ENCODE results near the gene KRTAP4-11. TPM values are rescaled to one million over a fixed set of nuclear protein-coding genes. Genes with fewer than 3 reads are reported as not detected.
"Not testable (repeated sequence)": the region's sequence is repeated elsewhere in the genome, so short reads cannot be mapped to it uniquely, and the experiment has no call there.

The KRTAP4-11 gene
- total RNA-seq, 2 experiments from 2014 or later: not detected

GRCh38 chr17:41140360-41141131, 22.4 kb upstream of the KRTAP4-11 start, which contains the start of gene KRTAP4-6:
Gene KRTAP4-6 (minus strand): TSS chr17:41140544. CDS start chr17:41140487, 57 bp downstream.
- no peak within 1 kb of the TSS for H3K4me3 Mint-ChIP-seq
- H3K27ac Mint-ChIP-seq: no peak within 1 kb of the TSS
- H3K36me3 Mint-ChIP-seq: peaks cover 7% of the 10 kb centered on the region
- H3K4me1 Mint-ChIP-seq: no peaks in the 10 kb centered on the region
- DNase-seq (no peak), ATAC-seq (ENCODE audit: low read depth) (no peak)
- POLR2A ChIA-PET: no interaction called here
- peaks cover 2% of the 10 kb centered on the region for H3K27me3 Mint-ChIP-seq
- peaks cover 29% of the 10 kb centered on the region for H3K9me3 Mint-ChIP-seq

DNA sequence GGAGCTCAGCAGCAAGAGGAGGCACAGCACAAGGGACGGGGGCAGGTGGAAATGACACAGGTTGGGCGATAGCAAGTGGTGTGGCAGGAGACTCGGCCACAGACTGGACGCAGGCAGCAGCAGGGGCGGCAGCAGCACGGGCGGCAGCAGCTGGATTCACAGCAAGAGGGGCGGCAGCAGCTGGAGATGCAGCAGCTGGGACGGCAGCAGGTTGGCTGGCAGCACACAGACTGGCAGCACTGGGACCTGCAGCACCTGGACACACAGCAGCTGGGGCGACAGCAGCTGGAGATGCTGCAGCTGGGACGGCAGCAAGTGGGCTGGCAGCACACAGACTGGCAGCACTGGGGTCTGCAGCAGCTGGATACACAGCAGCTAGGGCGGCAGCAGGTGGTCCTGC, 21.7 kb upstream of the KRTAP4-11 start:
- H3K9me3 Mint-ChIP-seq: peaks cover 29% of the 10 kb centered on the region
- DNase-seq; H3K4me1 Mint-ChIP-seq; H3K36me3 Mint-ChIP-seq; H3K27ac Mint-ChIP-seq; POLR2A ChIA-PET; ATAC-seq (ENCODE audit: low read depth); H3K4me3 Mint-ChIP-seq; H3K27me3 Mint-ChIP-seq: not testable (repeated sequence)

DNA sequence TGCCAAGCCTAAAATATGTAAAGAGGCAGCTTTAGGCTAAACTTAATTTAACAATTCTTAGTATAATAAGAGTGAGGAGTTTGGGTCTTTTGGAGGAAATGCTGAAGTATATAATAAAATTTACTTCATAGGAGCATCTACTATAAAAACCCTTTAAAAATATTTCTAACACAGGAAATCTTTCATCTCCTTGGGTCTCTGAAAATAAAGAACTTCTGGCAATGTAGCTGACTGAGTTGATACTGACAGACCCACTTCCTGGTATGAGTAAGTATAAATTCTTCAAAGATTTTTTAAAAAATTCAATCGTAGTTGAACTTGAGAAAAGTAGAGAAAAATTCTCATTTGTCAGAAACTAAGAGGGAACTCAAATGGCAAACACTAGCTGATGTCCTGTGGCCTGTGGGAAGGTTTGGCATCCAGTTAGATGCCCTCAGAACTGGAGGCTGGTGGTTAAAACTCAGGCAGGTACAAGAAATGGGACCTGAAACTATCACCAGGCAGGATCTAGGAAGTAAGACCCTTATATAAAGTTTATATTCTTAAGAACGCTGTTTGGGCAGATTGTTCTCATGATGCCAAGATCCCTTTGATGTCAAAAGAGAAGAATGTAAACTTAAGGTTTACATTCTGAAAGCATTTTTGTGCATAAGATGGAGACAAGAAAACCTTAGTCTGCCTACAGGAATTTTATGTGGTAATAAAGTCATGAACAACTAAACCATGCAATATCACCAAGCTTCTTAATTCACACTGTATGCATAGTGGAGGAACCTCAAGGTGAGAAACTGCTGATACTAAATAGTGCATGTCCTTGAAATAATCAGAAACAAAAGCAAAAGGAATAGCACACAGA, 15.9 kb upstream of the KRTAP4-11 start:
- ATAC-seq (ENCODE audit: low read depth): no peak
- Mint-ChIP-seq H3K27me3 (no peaks in the 10 kb centered on the region), H3K27ac (no peak overlapping the region), H3K36me3 (no peaks in the 10 kb centered on the region), H3K4me3 (no peak overlapping the region), H3K9me3 (peaks cover 5% of the 10 kb centered on the region), H3K4me1 (peaks cover 5% of the 10 kb centered on the region)
- POLR2A ChIA-PET: no interaction called here
- no peak for DNase-seq

DNA sequence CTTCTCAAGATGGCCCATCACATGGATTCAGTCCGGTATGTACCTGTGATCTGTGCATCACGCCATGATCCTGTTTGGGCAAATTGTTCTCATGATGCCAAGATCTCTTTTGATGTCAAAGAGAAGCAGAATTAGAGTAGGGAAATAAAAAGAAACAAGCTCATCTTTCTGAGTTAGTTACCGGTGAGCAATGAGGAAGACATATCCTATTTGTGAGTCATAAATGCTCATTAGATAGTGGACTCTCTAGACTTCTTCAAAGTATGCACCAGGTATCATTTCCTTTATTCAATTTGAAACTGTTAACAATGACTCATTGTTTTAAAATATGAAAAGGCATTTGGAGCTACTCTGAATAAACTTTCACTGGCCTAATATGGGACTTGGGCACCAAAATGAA, 13.8 kb upstream of the KRTAP4-11 start:
- Mint-ChIP-seq H3K4me1 (peaks cover 5% of the 10 kb centered on the region), H3K27me3 (peaks cover 2% of the 10 kb centered on the region), H3K9me3 (no peaks in the 10 kb centered on the region), H3K27ac (no peak overlapping the region), H3K4me3 (no peak overlapping the region), H3K36me3 (no peaks in the 10 kb centered on the region)
- POLR2A ChIA-PET: no interaction called here
- ATAC-seq (ENCODE audit: low read depth): no peak
- no peak for DNase-seq

GRCh38 chr17:41127371-41127770, 9.2 kb upstream of the KRTAP4-11 start:
- H3K27ac Mint-ChIP-seq: no peak overlapping the region
- peaks cover 10% of the 10 kb centered on the region for H3K4me1 Mint-ChIP-seq
- H3K36me3 Mint-ChIP-seq: no peaks in the 10 kb centered on the region
- POLR2A ChIA-PET: no interaction called here
- no peak overlapping the region for H3K4me3 Mint-ChIP-seq
- DNase-seq: no peak
- H3K9me3 Mint-ChIP-seq: peaks cover 2% of the 10 kb centered on the region
- peaks cover 2% of the 10 kb centered on the region for H3K27me3 Mint-ChIP-seq
- no peak for ATAC-seq (ENCODE audit: low read depth)

GRCh38 chr17:41126412-41126811, 8.2 kb upstream of the KRTAP4-11 start:
- ATAC-seq (ENCODE audit: low read depth): no peak
- POLR2A ChIA-PET: interaction anchor here (0.6 kb wide), 1 partner anchor 564 kb away, joined by 3 read pairs; no protein-coding TSS in a partner anchor
- Mint-ChIP-seq H3K4me3 (no peak overlapping the region), H3K27me3 (peaks cover 2% of the 10 kb centered on the region), H3K36me3 (no peaks in the 10 kb centered on the region), H3K4me1 (peaks cover 10% of the 10 kb centered on the region), H3K27ac (no peak overlapping the region), H3K9me3 (peaks cover 2% of the 10 kb centered on the region)
- no peak for DNase-seq

- Mint-ChIP-seq H3K27me3 (peaks cover 2% of the 10 kb centered on the region), H3K9me3 (peaks cover 4% of the 10 kb centered on the region), H3K27ac (no peak overlapping the region), H3K36me3 (peaks cover 1% of the 10 kb centered on the region), H3K4me1 (peaks cover 13% of the 10 kb centered on the region), H3K4me3 (no peak overlapping the region)
- DNase-seq (no peak), ATAC-seq (ENCODE audit: low read depth) (no peak)
- POLR2A ChIA-PET: no interaction called here
These were observed 6.9 kb upstream of the KRTAP4-11 start for GRCh38 chr17:41125064-41125463.

- H3K27me3 Mint-ChIP-seq; H3K4me3 Mint-ChIP-seq; H3K9me3 Mint-ChIP-seq; ATAC-seq (ENCODE audit: low read depth); POLR2A ChIA-PET; DNase-seq; H3K36me3 Mint-ChIP-seq: not testable (repeated sequence)
- peaks cover 16% of the 10 kb centered on the region for H3K4me1 Mint-ChIP-seq
- H3K27ac Mint-ChIP-seq: peak within 1 kb of the TSS; percentile 8
These were observed 5.8 kb upstream of the KRTAP4-11 start, which contains the start of gene KRTAP4-12 for GRCh38 chr17:41123991-41124371. Gene KRTAP4-12 (minus strand): TSS chr17:41124182. CDS start chr17:41124122, 60 bp downstream.

DNA sequence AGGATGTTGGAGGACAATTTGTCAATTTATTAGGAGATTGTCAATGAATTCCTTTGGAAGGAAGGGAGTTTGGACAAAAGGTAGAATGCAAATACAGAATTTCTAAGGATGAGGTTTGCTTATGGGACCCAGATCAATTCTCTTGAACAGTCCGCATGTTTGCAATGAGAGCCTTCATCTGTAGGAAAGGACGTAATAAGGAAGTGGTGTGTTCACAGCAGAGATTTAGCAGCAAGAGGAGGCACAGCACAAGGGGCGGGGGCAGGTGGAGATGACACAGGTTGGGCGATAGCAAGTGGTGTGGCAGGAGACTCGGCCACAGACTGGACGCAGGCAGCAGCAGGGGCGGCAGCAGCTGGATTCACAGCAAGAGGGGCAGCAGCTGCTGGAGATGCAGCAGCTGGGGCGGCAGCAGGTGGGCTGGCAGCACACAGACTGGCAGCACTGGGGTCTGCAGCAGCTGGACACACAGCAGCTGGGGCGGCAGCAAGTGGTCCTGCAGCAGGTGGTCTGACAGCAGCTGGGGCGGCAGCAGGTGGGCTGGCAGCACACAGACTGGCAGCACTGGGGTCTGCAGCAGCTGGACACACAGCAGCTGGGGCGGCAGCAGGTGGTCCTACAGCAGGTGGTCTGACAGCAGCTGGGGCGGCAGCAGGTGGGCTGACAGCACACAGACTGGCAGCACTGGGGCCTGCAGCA, 5.3 kb upstream of the KRTAP4-11 start:
- not testable (repeated sequence) for ATAC-seq (ENCODE audit: low read depth)

DNA sequence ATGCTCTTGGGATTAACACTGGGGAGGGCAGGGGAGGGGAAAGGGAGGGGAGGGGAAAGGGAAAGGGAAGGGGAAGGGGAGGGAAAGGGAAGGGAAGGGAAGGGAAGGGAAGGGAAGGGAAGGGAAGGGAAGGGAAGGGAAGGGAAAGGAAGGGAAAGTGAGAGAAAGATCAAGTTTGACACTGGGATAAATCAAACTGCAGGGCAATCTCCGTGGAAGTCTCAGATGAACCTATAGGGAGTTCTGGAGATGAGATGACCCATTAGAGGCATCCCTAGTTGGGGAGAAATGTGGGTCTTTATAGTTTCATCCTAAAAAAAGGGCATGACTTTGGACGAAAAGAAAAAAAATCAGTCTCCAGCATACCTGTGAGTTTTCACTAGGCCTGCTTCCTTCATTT, 3.6 kb upstream of the KRTAP4-11 start:
- no peak for ATAC-seq (ENCODE audit: low read depth)
- POLR2A ChIA-PET: no interaction called here
- DNase-seq: no peak
- Mint-ChIP-seq H3K36me3 (peaks cover 1% of the 10 kb centered on the region), H3K4me3 (no peak overlapping the region), H3K27ac (no peak overlapping the region), H3K27me3 (peaks cover 2% of the 10 kb centered on the region), H3K4me1 (peaks cover 16% of the 10 kb centered on the region), H3K9me3 (peaks cover 6% of the 10 kb centered on the region)

More for the DNA sequence above, 5.3 kb upstream of the KRTAP4-11 start:
- H3K36me3 Mint-ChIP-seq, H3K9me3 Mint-ChIP-seq, H3K27me3 Mint-ChIP-seq, H3K4me3 Mint-ChIP-seq, POLR2A ChIA-PET, DNase-seq: not testable (repeated sequence)
- peak overlapping the region; percentile 8 for H3K27ac Mint-ChIP-seq
- H3K4me1 Mint-ChIP-seq: peaks cover 16% of the 10 kb centered on the region

DNA sequence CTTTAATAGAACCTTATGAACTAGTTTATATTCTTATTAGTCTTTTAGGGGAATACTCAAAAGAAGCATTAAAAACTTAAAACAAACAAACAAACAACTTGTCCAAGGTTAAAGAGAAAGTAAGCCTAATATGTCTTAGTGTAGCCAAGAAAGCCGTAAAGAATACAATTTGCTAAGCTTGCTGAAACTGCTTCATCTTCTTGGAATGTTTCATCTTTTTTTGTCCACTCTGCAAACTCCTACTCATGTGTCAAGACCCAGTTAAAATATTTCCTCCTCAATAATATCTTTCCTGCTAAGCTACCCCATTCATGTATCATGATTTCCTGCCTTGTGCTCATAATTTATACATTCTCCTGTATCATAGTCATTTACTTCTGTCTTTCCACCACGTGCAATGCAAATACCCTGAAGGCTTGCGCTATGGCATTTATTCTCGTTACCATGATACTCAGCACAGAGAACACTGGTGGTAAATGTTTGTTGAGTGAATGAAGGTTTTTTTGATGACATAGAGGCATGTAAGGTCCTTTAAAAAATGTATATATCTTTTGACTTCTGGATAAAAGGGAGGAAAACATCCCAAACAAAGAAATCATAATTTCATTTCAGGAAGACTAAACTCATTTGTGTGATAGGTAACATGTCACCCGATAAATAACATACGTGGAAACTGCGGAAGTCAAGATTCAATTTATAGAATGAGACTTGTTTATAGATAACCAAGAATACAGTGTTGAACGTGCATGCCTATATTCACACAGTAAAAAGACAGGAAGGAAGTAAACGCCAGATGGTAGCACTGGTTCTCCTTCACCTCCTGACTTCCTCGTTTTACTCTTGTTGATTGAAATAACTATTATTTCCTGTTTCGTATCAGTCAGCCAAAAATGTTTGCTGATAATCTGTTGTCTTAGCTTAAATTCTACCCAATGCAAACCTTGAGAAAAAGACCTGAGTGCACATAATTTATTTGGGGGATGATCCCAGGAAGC, 1.8 kb upstream of the KRTAP4-11 start:
- POLR2A ChIA-PET; ATAC-seq (ENCODE audit: low read depth): not testable (repeated sequence)
- H3K4me3 Mint-ChIP-seq: peak overlapping the region; percentile 58

DNA sequence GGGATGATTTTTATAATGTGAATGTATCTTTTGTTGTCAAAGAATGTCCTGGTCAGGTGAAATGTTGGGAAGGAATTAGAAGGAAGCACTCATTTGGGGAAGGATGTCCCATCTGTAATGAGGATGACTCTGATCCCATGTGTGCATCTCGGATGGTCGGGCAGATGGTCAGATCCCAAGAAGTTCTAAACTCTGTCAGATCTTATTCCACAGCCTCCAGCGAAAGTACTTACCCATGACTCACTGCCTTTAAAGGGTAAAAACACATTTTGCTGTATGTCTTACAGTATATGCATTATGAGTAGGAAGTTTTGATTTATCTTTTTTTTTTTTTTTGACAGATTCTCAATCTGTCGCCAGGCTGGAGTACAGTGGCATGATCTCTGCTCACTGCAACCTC, 548 bp upstream of the KRTAP4-11 start:
- peaks cover 3% of the 10 kb centered on the region for H3K9me3 Mint-ChIP-seq
- peaks cover 13% of the 10 kb centered on the region for H3K4me1 Mint-ChIP-seq
- peaks cover 2% of the 10 kb centered on the region for H3K27me3 Mint-ChIP-seq
- H3K36me3 Mint-ChIP-seq: peaks cover 1% of the 10 kb centered on the region
- no peak overlapping the region for H3K27ac Mint-ChIP-seq
- no peak for ATAC-seq (ENCODE audit: low read depth)
- DNase-seq: no peak
- no peak overlapping the region for H3K4me3 Mint-ChIP-seq
- POLR2A ChIA-PET: no interaction called here

More for the DNA sequence above, 1.8 kb upstream of the KRTAP4-11 start:
- DNase-seq, H3K27me3 Mint-ChIP-seq, H3K36me3 Mint-ChIP-seq, H3K9me3 Mint-ChIP-seq: not testable (repeated sequence)
- H3K4me1 Mint-ChIP-seq: peaks cover 15% of the 10 kb centered on the region
- H3K27ac Mint-ChIP-seq: peak overlapping the region; percentile 61

Measured in activated naive CD8-positive, alpha-beta T cell treated with anti-CD3 and anti-CD28 coated beads, Interleukin-2, amount 10 ng/mL, durations not matched to agents 7 days and 5 days (primary cell).